BE2C (cell line): ENCODE measurements around the gene RACK1.
"Not testable (repeated sequence)": the region's sequence is repeated elsewhere in the genome, so short reads cannot be mapped to it uniquely, and the experiment has no call there.

Experiments
- DNase-seq: peaks from one replicate; pipeline ENCODE4 v3.0.0-alpha.2; 2020
- H3K27me3 ChIP-seq: fragments of 250-450 bp; sonication (Bioruptor Pico); 2 replicates; pipeline ENCODE4 v1.5.1; 2020; ENCODE audit warnings: mild to moderate bottlenecking
- H3K36me3 ChIP-seq: fragments of 250-450 bp; sonication (Bioruptor Pico); 2 replicates; pipeline ENCODE4 v1.5.1; 2020; ENCODE audit warnings: mild to moderate bottlenecking
- H3K4me1 ChIP-seq: fragments of 250-450 bp; sonication (Bioruptor Pico); 2 replicates; pipeline ENCODE4 v1.5.1; 2020
- H3K4me3 ChIP-seq: 2 replicates; pipeline ENCODE4 v1.5.1; 2011; ENCODE audit warnings: low read depth, low read length
- H3K9me3 ChIP-seq: fragments of 250-450 bp; sonication (Bioruptor Pico); 2 replicates; pipeline ENCODE4 v1.5.1; 2020
- CTCF ChIP-seq: IDR thresholded peaks from 2 replicates; pipeline ENCODE4 v1.5.1; 2012; ENCODE audit warnings: mild to moderate bottlenecking, low read depth, low read length

The RACK1 gene

GRCh38 chr5:181281984-181282316 is 38.2 kb upstream of the RACK1 start:
- H3K4me3 ChIP-seq, result no peak overlapping the region
- TF ChIP-seq CTCF, result no peak
- DNase-seq, result no peak
- H3K36me3 ChIP-seq, result no peaks in the 10 kb centered on the region
- no peaks in the 10 kb centered on the region for H3K27me3 ChIP-seq
- H3K9me3 ChIP-seq, result no peaks in the 10 kb centered on the region
- H3K4me1 ChIP-seq, result no peaks in the 10 kb centered on the region

GRCh38 chr5:181281077-181281983 is 37.6 kb upstream of the RACK1 start:
- H3K9me3 ChIP-seq, result no peaks in the 10 kb centered on the region

GRCh38 chr5:181280251-181280762 is 36.6 kb upstream of the RACK1 start:
- H3K36me3 ChIP-seq, result no peaks in the 10 kb centered on the region
- H3K27me3 ChIP-seq, result no peaks in the 10 kb centered on the region
- DNase-seq, result no peak
- no peaks in the 10 kb centered on the region for H3K9me3 ChIP-seq
- no peak for TF ChIP-seq CTCF
- H3K4me3 ChIP-seq, result no peak overlapping the region
- H3K4me1 ChIP-seq, result no peaks in the 10 kb centered on the region

More at GRCh38 chr5:181281077-181281983, 37.6 kb upstream of the RACK1 start:
- Histone ChIP-seq H3K4me1 (no peaks in the 10 kb centered on the region), H3K27me3 (no peaks in the 10 kb centered on the region), H3K36me3 (no peaks in the 10 kb centered on the region), H3K4me3 (no peak overlapping the region)
- TF ChIP-seq CTCF, result no peak
- DNase-seq, result no peak

- not testable (repeated sequence) for H3K36me3 ChIP-seq, H3K27me3 ChIP-seq, H3K9me3 ChIP-seq, DNase-seq, H3K4me1 ChIP-seq, H3K4me3 ChIP-seq
These were observed 29.7 kb upstream of the RACK1 start for GRCh38 chr5:181273433-181273744.

GRCh38 chr5:181271081-181271480 is 27.4 kb upstream of the RACK1 start:
- Histone ChIP-seq H3K9me3 (no peaks in the 10 kb centered on the region), H3K36me3 (no peaks in the 10 kb centered on the region), H3K4me1 (no peaks in the 10 kb centered on the region), H3K4me3 (no peak overlapping the region), H3K27me3 (no peaks in the 10 kb centered on the region)
- no peak for DNase-seq
- TF ChIP-seq CTCF, result no peak

GRCh38 chr5:181267907-181268306 is 24.2 kb upstream of the RACK1 start:
- not testable (repeated sequence) for H3K4me1 ChIP-seq, H3K4me3 ChIP-seq, H3K27me3 ChIP-seq, H3K36me3 ChIP-seq, DNase-seq, H3K9me3 ChIP-seq

- not testable (repeated sequence) for DNase-seq, H3K9me3 ChIP-seq, H3K4me3 ChIP-seq, H3K27me3 ChIP-seq, H3K36me3 ChIP-seq, H3K4me1 ChIP-seq
These were observed 23.7 kb upstream of the RACK1 start for GRCh38 chr5:181267291-181267904.
